Activated naive CD4-positive, alpha-beta T cell treated with anti-CD3 and anti-CD28 coated beads, Interleukin-2, amount 10 ng/mL, durations not matched to agents 7 days and 5 days (primary cell): ENCODE results near the gene PHF12.
"Not testable (repeated sequence)": the region's sequence is repeated elsewhere in the genome, so short reads cannot be mapped to it uniquely, and the experiment has no call there.

Source experiments
- CTCF ChIA-PET: fragments of 350-600 bp; sonication (Branson Sonifier 250); formaldehyde crosslinking; loops from one replicate; lab custom pipeline; 2021; ENCODE audit warnings: antibody characterized with exemption; lab: Charles Lee
- DNase-seq: peaks from one replicate; pipeline ENCODE4 v3.0.0-alpha.2; 2020
- H3K27ac Mint-ChIP-seq: one replicate; pipeline ENCODE4 v1.8.0; 2021; ENCODE audit warnings: mild to moderate bottlenecking, moderate library complexity, mixed read lengths
- H3K27me3 Mint-ChIP-seq: one replicate; pipeline ENCODE4 v1.8.0; 2021; ENCODE audit warnings: mild to moderate bottlenecking, mixed read lengths
- H3K36me3 Mint-ChIP-seq: one replicate; pipeline ENCODE4 v1.8.0; 2021; ENCODE audit warnings: mixed read lengths
- H3K4me1 Mint-ChIP-seq: one replicate; pipeline ENCODE4 v1.8.0; 2021; ENCODE audit warnings: mixed read lengths
- H3K4me3 Mint-ChIP-seq: one replicate; pipeline ENCODE4 v1.8.0; 2021; ENCODE audit warnings: mild to moderate bottlenecking, moderate library complexity, mixed read lengths
- H3K9me3 Mint-ChIP-seq: one replicate; pipeline ENCODE4 v1.8.0; 2021; ENCODE audit warnings: mixed read lengths

The PHF12 gene

DNA sequence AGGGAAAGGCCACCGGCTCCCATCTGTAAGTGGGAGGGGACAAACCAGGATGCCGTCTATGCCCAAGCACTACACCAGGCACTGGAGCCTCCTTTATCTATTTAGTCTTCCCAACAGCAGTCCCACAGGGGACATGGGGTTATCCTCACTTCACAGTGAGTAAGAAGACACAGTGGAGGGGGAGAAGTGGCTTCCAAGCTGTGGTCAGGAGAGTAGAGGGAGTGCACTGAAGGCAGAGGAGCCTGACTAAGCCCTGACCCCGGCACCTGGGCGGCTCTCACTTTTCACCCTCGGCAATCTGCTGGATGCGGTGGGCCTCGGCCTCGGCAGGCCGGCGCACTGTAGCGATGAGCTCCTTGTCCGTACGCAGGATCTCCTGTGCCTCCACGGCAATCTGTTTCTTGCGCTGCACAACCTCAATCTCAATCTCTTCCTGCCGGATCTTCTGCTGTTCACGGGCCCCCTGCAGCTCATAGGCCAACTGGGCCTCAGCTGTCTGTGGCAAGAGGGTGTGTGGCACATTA is 69.7 kb downstream of the PHF12 start:
- Mint-ChIP-seq H3K4me3 (no peak overlapping the region), H3K36me3 (peaks cover 60% of the 10 kb centered on the region), H3K4me1 (peaks cover 2% of the 10 kb centered on the region), H3K9me3 (no peaks in the 10 kb centered on the region), H3K27ac (no peak overlapping the region), H3K27me3 (no peaks in the 10 kb centered on the region)
- CTCF ChIA-PET, result no interaction called here
- no peak for DNase-seq

DNA sequence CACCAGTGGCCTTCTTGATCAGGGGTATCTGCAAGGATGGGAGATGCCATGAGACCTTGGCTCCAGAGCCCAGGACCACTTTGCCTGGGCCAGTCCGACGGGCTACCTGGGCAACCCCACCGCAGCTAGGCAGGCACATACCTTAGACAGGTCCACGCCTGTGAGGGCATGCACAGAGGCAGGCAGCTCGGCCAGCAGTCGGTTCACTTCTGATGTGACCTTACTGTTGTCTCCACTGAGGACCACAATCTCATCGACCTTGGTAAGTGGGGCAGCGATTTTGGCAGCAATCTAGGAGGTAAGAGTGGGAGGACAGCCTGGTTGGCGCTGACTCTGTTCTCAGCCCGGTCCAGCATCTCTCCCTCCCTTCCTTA is 70.8 kb downstream of the PHF12 start:
- Mint-ChIP-seq H3K27ac (no peak overlapping the region), H3K36me3 (peaks cover 58% of the 10 kb centered on the region), H3K4me3 (no peak overlapping the region), H3K9me3 (no peaks in the 10 kb centered on the region), H3K4me1 (peaks cover 2% of the 10 kb centered on the region), H3K27me3 (no peaks in the 10 kb centered on the region)
- DNase-seq, result no peak
- CTCF ChIA-PET, result interaction anchor here (2.6 kb wide), 1 partner anchor 117 kb away, joined by 22 read pairs; no protein-coding TSS in a partner anchor

DNA sequence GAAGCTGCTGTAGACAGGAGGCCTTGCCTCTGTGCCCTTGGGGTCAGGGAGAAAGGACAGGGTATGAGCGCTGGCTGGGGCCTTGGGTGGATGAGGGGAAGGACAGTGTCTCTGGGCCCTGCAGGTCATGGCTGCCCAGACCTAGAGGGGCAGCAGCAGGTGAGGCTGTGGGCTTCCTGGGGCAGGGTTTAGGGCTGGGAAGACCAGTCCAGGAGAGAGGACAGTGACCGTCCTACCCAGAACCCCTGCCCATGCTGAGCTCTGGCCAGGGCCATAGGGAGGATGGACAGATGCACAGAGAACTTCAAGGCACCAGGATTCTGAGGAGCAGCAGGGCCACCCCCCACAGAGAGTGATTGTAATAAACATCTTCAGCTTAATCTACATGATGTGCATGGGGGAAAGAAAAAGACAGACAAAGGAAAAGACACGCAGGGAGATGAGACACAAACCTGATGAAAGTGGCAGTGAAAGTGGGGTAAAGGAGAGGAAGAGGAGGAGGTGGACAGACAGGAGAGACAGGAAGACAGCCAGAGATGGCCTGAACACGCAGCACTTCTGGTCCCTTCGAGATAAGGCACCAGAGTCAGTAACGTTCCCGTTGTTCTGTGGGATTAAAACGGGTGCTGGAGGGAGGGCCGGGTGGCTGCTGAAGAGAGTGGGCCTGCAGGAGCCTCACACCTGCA is 71.3 kb downstream of the PHF12 start:
- Mint-ChIP-seq H3K27ac (no peak overlapping the region), H3K4me1 (peaks cover 2% of the 10 kb centered on the region), H3K27me3 (no peaks in the 10 kb centered on the region), H3K36me3 (peaks cover 52% of the 10 kb centered on the region), H3K9me3 (no peaks in the 10 kb centered on the region), H3K4me3 (no peak overlapping the region)
- CTCF ChIA-PET, result interaction anchor here (0.8 to 2.6 kb wide), 2 partner anchors 112 to 117 kb away, joined by 3 to 22 read pairs; no protein-coding TSS in a partner anchor
- no peak for DNase-seq

DNA sequence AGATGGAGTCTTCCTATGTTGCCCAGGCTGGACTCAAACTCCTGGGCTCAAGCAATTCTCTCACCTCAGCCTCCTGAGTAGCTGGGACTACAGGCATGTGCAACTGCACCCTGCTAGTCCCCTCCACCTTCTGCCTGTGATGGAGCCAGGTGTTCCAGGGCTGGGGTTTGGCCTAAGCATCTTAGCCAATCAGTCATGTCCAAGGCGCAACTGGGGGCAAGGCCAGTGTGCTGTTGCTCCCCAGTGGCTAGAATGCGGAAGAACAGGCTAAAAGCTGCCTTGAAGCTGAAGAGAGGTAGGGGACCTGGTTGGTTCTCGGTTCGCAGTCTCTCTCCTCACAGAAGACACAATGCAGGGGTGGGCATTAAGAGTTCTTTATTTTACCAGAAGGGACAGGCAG is 72.3 kb downstream of the PHF12 start:
- CTCF ChIA-PET, result interaction anchor here (0.6 to 2.6 kb wide), 5 partner anchors 10 to 152 kb away, joined by 3 to 22 read pairs (median 3); no protein-coding TSS in a partner anchor
- H3K36me3 Mint-ChIP-seq, result peaks cover 47% of the 10 kb centered on the region
- H3K9me3 Mint-ChIP-seq, result no peaks in the 10 kb centered on the region
- no peaks in the 10 kb centered on the region for H3K27me3 Mint-ChIP-seq
- no peak overlapping the region for H3K4me3 Mint-ChIP-seq
- H3K4me1 Mint-ChIP-seq, result no peaks in the 10 kb centered on the region
- H3K27ac Mint-ChIP-seq, result no peak overlapping the region
- peak; percentile 34 for DNase-seq

DNA sequence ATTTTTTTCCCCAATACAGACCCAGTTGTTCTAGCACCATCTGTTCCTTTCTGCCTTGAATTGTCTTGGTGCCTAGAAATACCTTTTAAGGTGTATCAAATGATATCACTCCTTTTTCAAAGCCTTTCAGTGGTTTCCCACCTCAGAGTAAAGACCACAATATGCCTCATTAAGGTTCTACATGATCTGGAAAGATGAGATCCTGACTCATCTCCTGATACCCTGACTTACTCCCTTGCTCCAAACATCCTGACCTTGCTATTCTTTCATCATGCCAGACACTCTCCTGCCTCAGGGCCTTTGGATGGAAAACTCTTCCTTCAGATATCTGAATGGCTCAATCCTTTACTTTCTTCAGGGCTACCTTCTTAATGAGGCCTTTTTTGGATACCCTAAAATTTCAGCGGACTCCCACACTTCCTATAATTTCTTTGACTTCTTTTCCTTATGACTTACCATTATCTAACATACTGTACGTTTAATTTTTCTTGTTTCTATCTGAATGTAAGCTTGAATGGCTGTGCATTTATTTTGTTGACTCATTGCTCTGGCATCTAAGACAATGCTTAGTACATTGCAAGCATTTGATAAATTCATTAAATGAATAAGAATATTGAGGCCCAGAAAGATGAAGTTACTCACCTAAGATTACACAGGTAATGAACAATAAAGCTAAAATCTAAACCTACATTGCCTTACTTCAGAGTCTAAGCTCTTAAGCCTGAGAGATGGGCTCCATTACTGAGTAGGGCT is 73.0 kb downstream of the PHF12 start:
- H3K36me3 Mint-ChIP-seq, result peaks cover 44% of the 10 kb centered on the region
- H3K27ac Mint-ChIP-seq, result no peak overlapping the region
- no peak overlapping the region for H3K4me3 Mint-ChIP-seq
- CTCF ChIA-PET, result interaction anchor here (0.8 to 2.6 kb wide), 3 partner anchors 10 to 151 kb away, joined by 3 to 22 read pairs (median 4); no protein-coding TSS in a partner anchor
- no peaks in the 10 kb centered on the region for H3K9me3 Mint-ChIP-seq
- no peaks in the 10 kb centered on the region for H3K4me1 Mint-ChIP-seq
- H3K27me3 Mint-ChIP-seq, result no peaks in the 10 kb centered on the region
- DNase-seq, result no peak

DNA sequence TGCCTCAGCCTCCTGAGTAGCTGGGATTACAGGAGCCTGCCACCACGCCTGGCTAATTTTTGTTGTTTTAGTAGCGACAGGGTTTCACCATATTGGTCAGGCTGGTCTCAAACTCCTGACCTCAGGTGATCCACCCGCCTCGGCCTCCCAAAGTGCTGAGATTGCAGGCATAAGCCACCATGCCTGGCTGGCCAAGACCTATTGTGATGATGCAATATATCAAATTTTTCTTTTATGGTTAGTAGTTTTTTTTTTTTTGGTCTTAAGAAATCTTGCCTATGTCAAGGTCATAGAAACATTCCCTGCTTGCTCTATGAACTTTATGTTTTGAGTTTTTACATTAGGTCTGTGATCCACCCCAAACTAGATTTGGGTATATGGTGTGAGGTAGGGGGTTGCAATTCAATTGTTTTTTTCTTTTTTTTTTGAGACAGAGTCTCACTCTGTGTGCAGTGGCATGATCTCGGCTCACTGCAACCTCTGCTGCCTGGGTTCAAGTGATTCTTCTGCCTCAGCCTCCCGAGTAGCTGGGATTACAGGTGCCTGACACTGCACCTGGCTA is 74.1 kb downstream of the PHF12 start:
- not testable (repeated sequence) for DNase-seq, H3K4me1 Mint-ChIP-seq, H3K4me3 Mint-ChIP-seq, H3K27me3 Mint-ChIP-seq, H3K9me3 Mint-ChIP-seq, H3K27ac Mint-ChIP-seq
- CTCF ChIA-PET, result interaction anchor here (1.0 kb wide), 1 partner anchor 19 kb away, joined by 4 read pairs; no protein-coding TSS in a partner anchor
- H3K36me3 Mint-ChIP-seq, result peaks cover 34% of the 10 kb centered on the region

DNA sequence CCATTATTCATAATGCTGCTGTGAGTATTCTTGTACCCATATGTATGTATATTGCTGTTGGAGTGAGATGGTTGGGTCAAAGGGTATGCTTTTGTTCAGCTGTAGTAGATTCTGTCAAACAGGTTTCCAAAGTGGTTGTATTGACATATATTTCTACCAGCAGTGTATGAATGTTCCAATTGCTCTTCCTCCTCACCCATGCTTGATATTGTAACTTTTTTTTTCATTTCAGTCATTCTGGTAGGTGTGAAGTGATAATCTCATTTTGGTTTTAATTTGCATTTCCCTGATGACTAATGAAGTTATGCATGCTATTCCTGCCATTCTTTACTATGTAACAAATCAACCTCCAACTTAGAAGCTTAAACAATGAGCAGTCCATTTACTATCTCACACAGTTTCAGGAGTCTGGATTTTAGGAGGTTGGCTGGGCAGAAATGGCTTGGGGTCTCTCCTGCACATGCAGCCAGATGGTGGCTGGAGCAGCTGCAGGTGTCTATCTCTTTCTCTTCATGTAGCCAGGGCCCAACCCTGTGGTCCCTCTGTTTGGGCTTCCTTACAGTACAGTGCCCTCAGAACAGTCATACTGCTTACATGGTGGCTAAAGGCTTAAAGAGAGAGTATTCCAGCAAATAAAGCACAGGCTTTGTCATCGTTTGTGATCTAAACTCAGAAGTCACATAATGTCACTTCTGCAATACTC is 75.3 kb downstream of the PHF12 start:
- CTCF ChIA-PET, result interaction anchor here (1.4 kb wide), 1 partner anchor 149 kb away, joined by 4 read pairs; no protein-coding TSS in a partner anchor

DNA sequence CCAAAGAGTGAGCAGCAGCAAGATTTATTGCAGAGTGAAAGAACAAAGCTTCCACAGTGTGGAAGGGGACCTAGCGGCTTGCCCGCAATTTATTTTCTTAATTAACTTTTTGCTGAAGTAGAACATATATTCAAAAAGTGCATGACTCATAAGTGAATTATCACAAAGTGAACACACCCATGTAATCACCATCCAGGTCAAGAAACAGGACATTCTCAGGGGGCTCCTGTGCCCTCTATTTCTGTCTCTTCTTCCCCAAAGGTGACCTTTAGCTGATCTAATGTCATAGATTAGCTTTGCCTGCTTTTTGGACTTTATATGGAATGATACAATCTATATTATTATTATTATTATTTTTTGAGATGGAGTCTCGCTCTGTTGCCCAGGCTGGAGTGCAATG is 76.6 kb downstream of the PHF12 start:
- CTCF ChIA-PET, result interaction anchor here (0.7 to 1.6 kb wide), 2 partner anchors 24 to 111 kb away, joined by 3 to 4 read pairs; no protein-coding TSS in a partner anchor
- Mint-ChIP-seq H3K27ac (no peak overlapping the region), H3K27me3 (no peaks in the 10 kb centered on the region)

More for the DNA sequence above, 75.3 kb downstream of the PHF12 start:
- Mint-ChIP-seq H3K4me1 (peaks cover 17% of the 10 kb centered on the region), H3K36me3 (peaks cover 24% of the 10 kb centered on the region), H3K9me3 (no peaks in the 10 kb centered on the region), H3K27ac (no peak overlapping the region), H3K27me3 (no peaks in the 10 kb centered on the region), H3K4me3 (no peak overlapping the region)
- no peak for DNase-seq

DNA sequence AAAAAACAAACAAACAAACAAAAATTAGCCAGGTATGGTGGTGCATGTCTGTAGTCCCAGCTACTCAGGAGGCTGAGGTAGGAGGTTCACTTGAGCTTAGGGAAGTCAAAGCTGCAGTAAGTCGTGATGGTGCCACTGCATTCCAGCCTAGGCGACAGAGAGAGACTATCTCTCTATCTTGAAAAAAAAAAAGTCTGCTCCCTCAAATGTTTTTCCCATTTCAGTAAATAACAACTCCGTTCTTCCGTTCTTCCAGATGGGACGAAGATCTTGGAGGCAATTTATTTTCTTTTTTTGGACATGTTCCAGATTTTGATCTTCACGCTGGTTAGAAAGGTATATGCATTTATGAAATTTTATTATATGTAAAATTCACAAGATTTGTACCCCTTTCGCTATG is 77.5 kb downstream of the PHF12 start:
- CTCF ChIA-PET, result interaction anchor here (1.6 kb wide), 1 partner anchor 110 kb away, joined by 4 read pairs; no protein-coding TSS in a partner anchor
- Mint-ChIP-seq H3K36me3 (peaks cover 13% of the 10 kb centered on the region), H3K4me1 (peaks cover 19% of the 10 kb centered on the region), H3K27me3 (no peaks in the 10 kb centered on the region), H3K4me3 (no peak overlapping the region), H3K9me3 (no peaks in the 10 kb centered on the region), H3K27ac (no peak overlapping the region)
- no peak for DNase-seq

More for the DNA sequence above, 76.6 kb downstream of the PHF12 start:
- H3K36me3 Mint-ChIP-seq, result peaks cover 18% of the 10 kb centered on the region
- no peaks in the 10 kb centered on the region for H3K9me3 Mint-ChIP-seq
- H3K4me3 Mint-ChIP-seq, result no peak overlapping the region
- H3K4me1 Mint-ChIP-seq, result peaks cover 19% of the 10 kb centered on the region
- no peak for DNase-seq

DNA sequence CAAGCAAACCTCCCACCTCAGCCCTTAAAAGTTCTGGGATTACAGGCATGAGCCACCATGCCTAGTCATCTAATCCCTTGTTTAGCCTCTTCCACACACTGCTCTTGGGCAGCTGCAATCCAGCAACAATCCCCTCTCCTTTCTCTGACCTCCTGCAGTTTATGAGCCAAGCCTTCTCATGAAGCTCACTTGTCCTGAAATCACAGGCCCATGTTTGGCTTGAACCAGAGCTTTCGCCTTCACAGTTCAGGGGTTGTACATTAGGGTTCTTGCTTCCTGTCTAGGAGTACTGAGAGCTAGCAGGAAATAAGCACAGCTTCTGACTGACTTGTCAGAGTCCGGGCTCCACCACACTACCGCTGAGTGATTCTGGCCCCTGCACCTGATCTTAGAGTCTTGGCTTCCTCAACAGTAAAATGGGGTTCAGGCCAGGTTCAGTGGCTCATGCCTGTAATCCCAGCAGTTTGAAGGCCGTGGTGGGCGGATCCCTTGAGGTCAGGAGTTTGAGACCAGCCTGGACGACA is 80.2 kb downstream of the PHF12 start:
- CTCF ChIA-PET, result interaction anchor here (0.6 to 2.0 kb wide), 7 partner anchors 9 to 107 kb away, joined by 3 to 16 read pairs (median 6); partner anchors contain the start of gene DHRS13
- H3K4me3 Mint-ChIP-seq, result peak overlapping the region; percentile 39

DNA sequence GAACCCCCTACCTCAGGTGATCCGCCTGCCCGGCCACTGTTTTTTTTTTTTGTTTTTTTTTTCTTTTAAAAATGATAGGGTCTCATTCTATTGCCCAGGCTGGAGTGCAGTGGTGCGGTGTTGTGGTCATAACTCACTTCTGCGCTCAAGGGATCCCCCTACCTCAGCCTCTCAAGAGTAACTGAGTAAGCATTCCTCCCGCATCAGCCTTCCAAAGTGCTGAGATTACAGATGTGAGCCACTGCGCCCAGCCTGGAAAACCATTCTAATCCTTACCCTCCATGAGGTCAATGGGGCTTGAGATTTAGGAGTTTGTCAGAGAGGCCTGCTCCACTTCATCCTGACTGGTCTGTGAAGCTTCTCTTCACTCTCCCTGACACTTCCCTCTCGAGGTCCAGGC is 84.0 kb downstream of the PHF12 start:
- H3K4me1 Mint-ChIP-seq, result peaks cover 19% of the 10 kb centered on the region
- no peaks in the 10 kb centered on the region for H3K27me3 Mint-ChIP-seq
- H3K27ac Mint-ChIP-seq, result no peak overlapping the region
- no peaks in the 10 kb centered on the region for H3K9me3 Mint-ChIP-seq
- peaks cover 1% of the 10 kb centered on the region for H3K36me3 Mint-ChIP-seq
- H3K4me3 Mint-ChIP-seq, result no peak overlapping the region
- no peak for DNase-seq
- CTCF ChIA-PET, result no interaction called here

More for the DNA sequence above, 80.2 kb downstream of the PHF12 start:
- Mint-ChIP-seq H3K9me3 (no peaks in the 10 kb centered on the region), H3K27ac (peak overlapping the region; percentile 97), H3K27me3 (no peaks in the 10 kb centered on the region), H3K36me3 (peaks cover 1% of the 10 kb centered on the region), H3K4me1 (peaks cover 19% of the 10 kb centered on the region)
- peak; percentile 71 for DNase-seq

DNA sequence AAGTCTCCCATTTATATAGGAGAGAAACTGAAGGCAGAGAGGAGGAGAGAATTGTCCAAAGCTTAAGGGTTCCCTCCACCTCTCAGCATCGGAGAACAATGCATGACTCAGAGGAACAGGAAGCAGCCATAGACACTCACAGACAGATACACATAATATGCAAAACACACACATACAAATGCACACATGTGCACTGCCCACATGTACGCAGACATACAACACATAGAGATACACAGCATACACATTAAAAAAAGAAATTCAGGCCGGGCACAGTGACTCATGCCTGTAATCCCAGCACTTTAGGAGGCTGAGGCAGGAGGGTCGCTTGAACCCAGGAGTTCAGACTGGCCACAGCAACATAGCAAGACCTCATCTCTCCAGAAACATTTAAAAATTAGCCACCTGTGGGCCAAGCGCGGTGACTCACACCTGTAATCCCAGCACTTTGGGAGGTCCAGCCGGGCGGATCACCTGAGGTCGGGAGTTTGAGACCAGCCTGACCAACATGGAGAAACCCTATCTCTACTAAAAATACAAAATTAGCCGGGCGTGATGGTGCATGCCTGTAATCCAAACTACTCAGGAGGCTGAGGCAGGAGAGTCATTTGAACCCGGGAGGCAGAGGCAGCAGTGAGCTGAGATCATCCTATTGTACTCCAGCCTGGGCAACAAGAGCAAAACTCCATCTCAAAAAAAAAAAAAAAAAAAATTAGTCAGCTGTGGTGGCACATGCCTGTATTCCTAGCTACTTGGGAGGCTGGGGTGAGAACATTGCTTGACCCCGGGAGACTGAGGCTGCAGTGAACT is 85.2 kb downstream of the PHF12 start:
- H3K4me1 Mint-ChIP-seq, result peaks cover 14% of the 10 kb centered on the region
- H3K36me3 Mint-ChIP-seq, result peaks cover 5% of the 10 kb centered on the region
- H3K4me3 Mint-ChIP-seq, result no peak overlapping the region
- H3K9me3 Mint-ChIP-seq, result no peaks in the 10 kb centered on the region
- no peak overlapping the region for H3K27ac Mint-ChIP-seq
- H3K27me3 Mint-ChIP-seq, result no peaks in the 10 kb centered on the region
- CTCF ChIA-PET, result interaction anchor here (1.4 kb wide), 1 partner anchor 17 kb away, joined by 5 read pairs; no protein-coding TSS in a partner anchor
- DNase-seq, result no peak
